Ovary (tissue), 3 donors: ENCODE results near the gene SOX30.

Experiments used
- EP300 ChIP-seq: sonication (generic); formaldehyde crosslinking; IDR thresholded peaks from one replicate; pipeline ENCODE4 v1.6.1; 2017; ENCODE audit warnings: antibody characterized with exemption
- POLR2A ChIP-seq: fragments of 450-650 bp; IDR thresholded peaks from one replicate; pipeline ENCODE4 v1.6.1; 2017; ENCODE audit warnings: antibody characterized with exemption, mild to moderate bottlenecking, moderate library complexity
- TF ChIP-seq, protein P1 (sequence below), 3 donors: fragments of 450-650 bp in 2 of 3; fragments of 200-600 bp in 1 of 3; IDR thresholded peaks; one replicate each; pipeline versions ENCODE4 v1.5.1 to v1.8.0; 2016 to 2022; ENCODE audit warnings: antibody characterized with exemption in 3 of 3, mild to moderate bottlenecking in 1 of 3
- donor health status: DM: no; HTN: no; CAD: no.

DNA sequence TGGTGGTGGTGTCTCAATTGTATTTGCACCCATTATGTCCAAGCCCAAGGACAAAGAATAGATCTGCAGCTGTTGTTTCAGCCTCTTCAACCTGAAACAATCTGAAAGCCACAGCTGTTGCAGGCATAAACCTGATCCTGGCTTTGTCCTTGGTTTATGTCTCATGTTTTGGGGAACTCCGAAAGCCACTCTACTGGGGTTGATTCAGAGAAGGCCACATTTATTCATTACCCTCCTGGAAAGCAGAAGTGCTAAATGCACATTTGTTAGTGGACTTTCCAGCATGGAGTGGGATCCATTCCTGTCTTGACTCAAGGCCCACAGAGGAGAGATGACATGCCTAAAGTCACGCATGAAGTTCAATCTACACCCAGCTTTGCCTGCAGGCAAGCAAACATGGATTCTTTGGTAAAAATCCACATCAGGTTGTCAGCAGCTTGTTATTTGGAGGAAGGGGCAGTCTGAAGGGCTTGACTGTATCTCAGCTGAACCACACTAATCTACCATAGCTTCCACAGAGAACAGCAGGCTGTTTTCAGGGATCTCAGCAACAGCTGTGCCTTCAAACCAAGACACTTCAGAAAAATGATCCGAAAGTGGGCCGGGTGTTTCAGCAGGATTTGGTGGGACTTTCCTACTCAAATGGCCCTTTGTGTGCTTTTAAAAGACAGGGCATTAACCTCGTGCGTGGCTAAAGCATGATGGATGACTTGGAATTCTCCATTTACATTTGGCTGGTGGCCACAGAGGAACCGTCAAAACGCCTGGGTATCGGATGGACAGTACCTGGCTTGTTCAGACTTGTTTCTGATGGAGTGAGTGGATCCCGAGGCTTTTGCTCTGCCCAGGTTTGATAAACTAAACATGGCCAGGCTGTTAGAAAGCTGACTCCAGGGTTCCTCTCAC is 40.4 kb downstream of the SOX30 start:
- TF ChIP-seq POLR2A: no peak
- TF ChIP-seq, protein P1, sequence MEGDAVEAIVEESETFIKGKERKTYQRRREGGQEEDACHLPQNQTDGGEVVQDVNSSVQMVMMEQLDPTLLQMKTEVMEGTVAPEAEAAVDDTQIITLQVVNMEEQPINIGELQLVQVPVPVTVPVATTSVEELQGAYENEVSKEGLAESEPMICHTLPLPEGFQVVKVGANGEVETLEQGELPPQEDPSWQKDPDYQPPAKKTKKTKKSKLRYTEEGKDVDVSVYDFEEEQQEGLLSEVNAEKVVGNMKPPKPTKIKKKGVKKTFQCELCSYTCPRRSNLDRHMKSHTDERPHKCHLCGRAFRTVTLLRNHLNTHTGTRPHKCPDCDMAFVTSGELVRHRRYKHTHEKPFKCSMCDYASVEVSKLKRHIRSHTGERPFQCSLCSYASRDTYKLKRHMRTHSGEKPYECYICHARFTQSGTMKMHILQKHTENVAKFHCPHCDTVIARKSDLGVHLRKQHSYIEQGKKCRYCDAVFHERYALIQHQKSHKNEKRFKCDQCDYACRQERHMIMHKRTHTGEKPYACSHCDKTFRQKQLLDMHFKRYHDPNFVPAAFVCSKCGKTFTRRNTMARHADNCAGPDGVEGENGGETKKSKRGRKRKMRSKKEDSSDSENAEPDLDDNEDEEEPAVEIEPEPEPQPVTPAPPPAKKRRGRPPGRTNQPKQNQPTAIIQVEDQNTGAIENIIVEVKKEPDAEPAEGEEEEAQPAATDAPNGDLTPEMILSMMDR (IDR thresholded peaks at IDR 0.05): no peak
- TF ChIP-seq EP300: no peak
